Neuron (in vitro differentiated cells): Measurements from ENCODE around the gene COL24A1.
A peak's percentile ranks its signal among the peaks of the same experiment; 100 is the strongest.
"Not testable (repeated sequence)": the region's sequence is repeated elsewhere in the genome, so short reads cannot be mapped to it uniquely, and the experiment has no call there.

Experiments used
- H2AFZ ChIP-seq: one replicate; pipeline ENCODE4 v1.6.1; 2013; ENCODE audit warnings: low read depth, mild to moderate bottlenecking, inconsistent platforms, low read length, moderate library complexity
- H3K27me3 ChIP-seq: one replicate; pipeline ENCODE4 v1.6.1; 2013; ENCODE audit warnings: low read length; ENCODE audit not compliant: insufficient read depth
- H3K36me3 ChIP-seq: one replicate; pipeline ENCODE4 v1.6.1; 2013; ENCODE audit warnings: low read length; ENCODE audit not compliant: insufficient read depth
- H3K4me1 ChIP-seq: one replicate; pipeline ENCODE4 v1.6.1; 2013; ENCODE audit warnings: low read length; ENCODE audit not compliant: insufficient read depth
- H3K4me3 ChIP-seq: 2 replicates; pipeline ENCODE4 v1.5.1; 2013; ENCODE audit warnings: mild to moderate bottlenecking, low read length, moderate library complexity
- H3K9me3 ChIP-seq: one replicate; pipeline ENCODE4 v1.6.1; 2013; ENCODE audit warnings: low read length

Gene COL24A1

DNA sequence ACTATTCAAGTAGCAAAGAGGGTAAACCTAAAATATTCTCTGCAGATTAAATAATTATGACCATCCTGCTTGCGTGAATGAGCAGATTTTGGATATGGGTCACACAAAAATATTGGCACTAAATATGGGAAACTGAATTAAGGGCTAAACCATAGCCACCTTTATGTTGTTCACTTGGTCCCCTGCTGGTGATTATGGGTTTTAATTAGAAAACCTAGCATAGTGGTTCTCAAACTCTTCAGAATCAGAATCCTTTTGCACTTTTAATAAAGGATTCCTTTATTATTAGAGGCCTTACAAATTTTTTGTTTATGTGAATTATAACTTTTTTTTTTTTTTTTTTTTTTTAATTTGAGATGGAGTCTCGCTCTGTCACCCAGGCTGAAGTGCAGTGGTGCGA is 409.8 kb downstream of the COL24A1 start:
- no peaks in the 10 kb centered on the region for H3K27me3 ChIP-seq
- H3K36me3 ChIP-seq = no peaks in the 10 kb centered on the region
- no peaks in the 10 kb centered on the region for H3K9me3 ChIP-seq
- no peaks in the 10 kb centered on the region for H3K4me1 ChIP-seq
- H3K4me3 ChIP-seq = no peak overlapping the region
- no peak overlapping the region for H2AFZ ChIP-seq

DNA sequence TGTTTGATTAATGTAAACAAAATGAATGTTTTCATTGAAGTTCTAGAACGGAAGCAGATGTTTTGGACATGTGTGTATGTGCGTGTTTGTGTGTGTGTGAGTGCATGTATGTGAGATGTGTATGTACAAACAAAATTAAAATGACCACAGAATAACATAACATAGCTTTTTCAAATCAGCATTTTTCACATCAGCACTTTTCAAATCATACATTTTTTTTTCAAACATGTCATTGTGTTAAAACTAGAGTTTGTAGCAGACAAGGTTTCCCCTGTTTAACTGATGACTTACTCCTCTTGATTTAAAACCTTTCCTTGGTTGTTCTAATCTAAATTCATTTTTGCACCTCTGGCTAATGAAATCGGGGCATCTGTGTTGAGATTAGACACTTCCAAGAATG is 412.8 kb downstream of the COL24A1 start:
- Histone ChIP-seq H3K4me1 (no peaks in the 10 kb centered on the region), H3K36me3 (no peaks in the 10 kb centered on the region), H3K9me3 (no peaks in the 10 kb centered on the region), H3K27me3 (no peaks in the 10 kb centered on the region), H2AFZ (no peak overlapping the region), H3K4me3 (no peak overlapping the region)

DNA sequence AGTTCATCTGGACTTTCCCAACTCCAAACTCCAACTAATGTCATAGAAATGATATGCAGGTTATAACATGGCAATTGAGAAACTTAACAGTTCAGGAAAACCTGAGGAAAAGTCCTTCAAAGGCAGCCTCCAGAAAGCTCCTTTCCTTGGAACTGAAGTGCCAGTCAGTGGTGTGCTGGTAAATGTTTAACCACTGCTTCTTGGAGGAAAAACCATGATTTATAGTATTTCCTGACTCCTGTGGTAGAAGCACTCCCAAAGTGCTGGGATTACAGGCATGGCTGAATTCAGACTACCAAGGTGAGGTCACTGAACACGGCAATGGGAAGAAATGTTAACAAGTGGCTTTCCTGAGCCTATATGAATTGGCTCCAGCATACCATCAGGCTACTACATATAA is 421.6 kb downstream of the COL24A1 start:
- H3K27me3 ChIP-seq = peaks cover 2% of the 10 kb centered on the region
- no peaks in the 10 kb centered on the region for H3K9me3 ChIP-seq
- H3K36me3 ChIP-seq = no peaks in the 10 kb centered on the region
- H3K4me1 ChIP-seq = no peaks in the 10 kb centered on the region
- no peak overlapping the region for H2AFZ ChIP-seq
- H3K4me3 ChIP-seq = no peak overlapping the region

DNA sequence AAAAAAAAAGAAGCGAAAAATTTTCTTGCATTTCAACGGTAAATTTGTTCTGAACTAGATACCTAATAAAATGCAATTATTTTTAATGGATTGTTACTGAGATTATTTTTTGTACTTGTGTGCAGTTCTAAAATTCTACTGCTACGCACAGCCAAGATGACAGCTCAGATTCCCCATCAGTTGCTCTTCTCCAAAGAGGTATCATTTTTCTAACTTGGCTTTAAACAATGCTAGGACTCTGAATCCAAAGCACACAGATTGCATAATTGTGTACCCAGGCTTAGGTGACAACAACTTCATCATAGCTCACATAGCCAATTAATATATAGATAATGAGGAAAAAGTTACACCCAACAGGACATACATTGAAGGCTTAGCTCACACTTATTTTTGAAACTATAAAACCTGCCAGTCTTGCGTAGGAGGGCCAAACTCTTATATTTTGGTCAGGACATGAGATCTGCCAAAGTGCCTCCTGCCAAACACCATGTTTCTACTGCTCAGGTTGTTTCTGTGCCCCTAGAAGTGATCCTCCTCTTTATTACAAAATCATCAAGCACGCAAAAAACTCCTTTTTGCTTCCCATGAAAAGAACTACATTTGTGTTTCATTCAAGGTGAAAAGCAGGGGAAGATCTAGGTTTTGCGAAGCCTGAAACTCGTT is 437.8 kb downstream of the COL24A1 start:
- no peaks in the 10 kb centered on the region for H3K36me3 ChIP-seq
- peaks cover under 1% of the 10 kb centered on the region for H3K9me3 ChIP-seq
- no peaks in the 10 kb centered on the region for H3K4me1 ChIP-seq
- H3K27me3 ChIP-seq = no peaks in the 10 kb centered on the region
- no peak overlapping the region for H2AFZ ChIP-seq
- no peak overlapping the region for H3K4me3 ChIP-seq

DNA sequence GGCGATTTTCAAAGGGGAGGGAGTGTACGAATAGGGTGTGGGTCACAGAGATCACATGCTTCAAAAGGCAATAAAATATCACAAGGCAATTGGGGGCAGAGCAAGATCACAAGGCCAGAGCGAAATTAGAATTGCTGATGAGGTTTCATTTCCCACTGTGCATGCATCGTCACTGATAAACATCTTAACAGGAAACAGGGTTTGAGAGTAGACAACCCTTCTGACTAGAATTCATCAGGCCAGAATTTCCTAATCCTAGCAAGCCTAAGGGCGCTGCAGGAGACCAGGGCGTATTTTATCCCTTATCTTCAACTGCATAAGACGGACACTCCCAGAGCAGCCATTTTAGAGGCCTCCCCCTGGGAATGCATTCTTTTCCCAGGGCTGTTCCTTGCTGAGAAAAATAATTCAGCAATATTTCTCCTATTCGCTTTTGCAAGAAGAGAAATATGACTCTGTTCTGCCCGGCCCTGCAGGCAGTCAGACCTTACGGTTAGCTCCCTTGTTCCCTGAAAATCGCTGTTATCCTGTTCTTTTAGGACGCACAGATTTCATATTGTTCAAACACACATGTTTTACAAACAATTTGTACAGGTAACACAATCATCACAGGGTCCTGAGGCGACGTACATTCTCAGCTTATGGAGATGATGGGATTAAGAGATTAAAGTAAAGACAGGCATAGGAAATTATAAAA is 442.0 kb downstream of the COL24A1 start:
- H3K9me3 ChIP-seq, H3K4me1 ChIP-seq, H3K4me3 ChIP-seq, H2AFZ ChIP-seq, H3K27me3 ChIP-seq, H3K36me3 ChIP-seq: not testable (repeated sequence)

DNA sequence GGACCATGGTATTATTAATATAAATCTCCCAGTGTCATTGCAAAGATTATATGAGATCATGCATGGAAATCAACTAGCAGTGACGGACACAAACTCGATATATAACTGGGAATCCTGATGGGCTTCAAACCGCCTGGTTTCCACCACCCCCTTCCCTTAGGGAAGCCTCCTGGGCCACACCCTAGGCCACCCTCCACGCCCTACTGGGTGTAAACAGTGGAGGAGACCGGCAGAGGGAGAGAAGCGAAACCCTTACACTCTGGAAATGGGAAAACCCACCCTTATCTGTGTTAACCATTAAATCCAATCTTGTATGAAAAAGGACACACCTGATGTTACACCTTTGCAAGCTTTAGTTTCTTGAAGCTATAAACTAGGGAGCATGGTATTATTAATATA is 447.7 kb downstream of the COL24A1 start:
- Histone ChIP-seq H3K4me1 (peaks cover 14% of the 10 kb centered on the region), H3K9me3 (peaks cover 5% of the 10 kb centered on the region), H3K36me3 (peaks cover 20% of the 10 kb centered on the region), H3K4me3 (peak overlapping the region; percentile 83), H2AFZ (peak overlapping the region; percentile 78), H3K27me3 (no peaks in the 10 kb centered on the region)

DNA sequence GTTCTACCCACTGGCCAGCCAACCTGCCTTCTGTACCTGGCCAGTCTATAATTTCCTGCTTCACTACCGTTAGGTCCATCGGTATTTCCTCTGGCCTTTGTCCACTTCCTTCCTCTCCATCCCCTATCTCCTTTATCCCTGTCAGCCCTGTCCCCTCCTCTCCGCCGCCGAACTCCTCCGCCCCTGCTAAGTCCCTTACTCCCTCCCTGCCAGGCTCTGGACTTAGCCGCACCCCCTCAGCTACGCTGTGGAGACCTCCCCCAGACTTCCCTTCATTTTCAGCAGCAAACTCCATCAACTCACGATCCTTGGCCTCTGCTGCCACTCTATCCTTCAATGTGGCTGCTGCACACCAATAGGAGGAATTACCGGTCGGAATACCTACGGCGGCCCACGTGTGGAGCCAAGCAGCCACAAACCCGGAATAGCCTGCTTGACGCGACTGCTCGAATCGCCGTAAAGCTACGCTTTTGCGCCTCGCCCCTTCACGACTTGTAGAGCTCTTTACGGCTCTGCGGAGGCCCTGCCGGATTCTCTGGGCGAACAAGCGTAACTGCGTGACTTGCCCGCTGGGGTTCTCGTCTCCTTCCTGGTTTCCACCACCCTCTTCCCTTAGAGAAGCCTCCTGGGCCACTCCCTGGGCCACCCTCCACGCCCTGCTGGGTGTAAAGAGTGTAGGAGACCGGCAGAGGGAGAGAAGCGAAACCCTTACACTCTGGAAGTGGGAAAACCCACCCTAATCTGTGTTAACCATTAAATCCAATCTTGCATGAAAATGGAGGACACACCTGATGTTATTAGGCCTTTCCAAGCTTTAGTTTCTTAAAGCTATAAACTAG is 448.4 kb downstream of the COL24A1 start, which contains the start of gene ZNHIT6:
Gene ZNHIT6 (minus strand): TSS at position 444 of the 839 bp plus-strand sequence. CDS start 149 bp downstream, at position 295.
- peak within 1 kb of the TSS; percentile 78 for H2AFZ ChIP-seq
- peaks cover 14% of the 10 kb centered on the region for H3K4me1 ChIP-seq
- peak within 1 kb of the TSS; percentile 83 for H3K4me3 ChIP-seq
- H3K27me3 ChIP-seq = no peaks in the 10 kb centered on the region
- H3K9me3 ChIP-seq = no peaks in the 10 kb centered on the region
- H3K36me3 ChIP-seq = peaks cover 26% of the 10 kb centered on the region

DNA sequence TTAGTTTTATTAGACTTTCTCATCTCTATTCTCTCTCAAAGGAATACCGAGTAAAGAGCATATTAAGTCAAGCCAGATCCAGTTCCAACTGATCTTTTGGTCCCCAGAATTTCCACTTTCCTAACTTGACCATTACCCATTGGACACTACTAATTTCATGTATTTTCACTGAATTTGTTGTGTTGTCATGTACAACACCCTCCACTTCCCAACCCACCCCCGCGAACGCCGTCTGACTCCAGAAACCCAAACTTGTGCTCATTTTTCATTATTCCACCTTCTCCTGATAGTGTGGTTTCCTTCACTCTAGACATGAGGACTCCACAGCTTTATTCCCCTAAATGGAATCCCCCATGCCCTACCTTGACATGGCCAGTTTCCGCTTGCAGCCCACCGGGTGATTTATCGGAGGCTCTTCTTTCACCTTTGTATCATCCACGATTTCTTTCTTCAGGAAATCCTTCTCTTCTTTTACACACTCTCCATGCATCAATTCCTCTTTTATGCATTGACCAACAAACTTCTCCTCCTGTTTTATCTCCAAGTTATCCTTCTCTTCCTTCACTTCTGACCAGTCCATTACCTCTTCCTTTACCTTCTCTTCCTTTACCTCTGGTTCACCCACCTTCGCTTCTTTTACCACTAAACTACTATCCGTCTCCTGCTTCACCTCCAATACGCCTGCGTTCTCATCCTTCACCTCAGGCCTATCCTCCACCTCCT is 449.1 kb downstream of the COL24A1 start:
- Histone ChIP-seq H2AFZ (peak overlapping the region; percentile 78), H3K27me3 (no peaks in the 10 kb centered on the region), H3K9me3 (no peaks in the 10 kb centered on the region), H3K4me3 (peak overlapping the region; percentile 83), H3K4me1 (peaks cover 14% of the 10 kb centered on the region), H3K36me3 (peaks cover 33% of the 10 kb centered on the region)

DNA sequence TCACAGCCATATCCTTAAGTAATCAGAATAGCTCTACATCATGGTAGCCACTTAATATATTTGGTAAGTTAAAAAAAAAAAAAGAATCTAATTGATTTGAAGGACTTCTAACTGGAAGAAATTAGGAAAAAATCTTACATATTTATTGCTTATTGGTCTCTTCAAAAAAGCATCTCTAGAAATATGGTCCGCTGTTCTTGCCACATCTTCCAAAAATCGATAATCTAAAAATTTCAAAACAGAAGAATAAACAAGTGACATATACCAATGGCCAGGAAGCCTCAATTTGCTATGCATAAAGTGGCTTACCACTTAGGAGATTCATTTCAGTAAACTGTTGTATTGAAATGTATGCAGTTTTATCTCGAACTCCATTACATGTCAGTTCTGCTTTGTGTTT is 450.6 kb downstream of the COL24A1 start:
- no peaks in the 10 kb centered on the region for H3K27me3 ChIP-seq
- no peak overlapping the region for H2AFZ ChIP-seq
- peak overlapping the region; percentile 83 for H3K4me3 ChIP-seq
- H3K36me3 ChIP-seq = peaks cover 47% of the 10 kb centered on the region
- peaks cover 14% of the 10 kb centered on the region for H3K4me1 ChIP-seq
- no peaks in the 10 kb centered on the region for H3K9me3 ChIP-seq

DNA sequence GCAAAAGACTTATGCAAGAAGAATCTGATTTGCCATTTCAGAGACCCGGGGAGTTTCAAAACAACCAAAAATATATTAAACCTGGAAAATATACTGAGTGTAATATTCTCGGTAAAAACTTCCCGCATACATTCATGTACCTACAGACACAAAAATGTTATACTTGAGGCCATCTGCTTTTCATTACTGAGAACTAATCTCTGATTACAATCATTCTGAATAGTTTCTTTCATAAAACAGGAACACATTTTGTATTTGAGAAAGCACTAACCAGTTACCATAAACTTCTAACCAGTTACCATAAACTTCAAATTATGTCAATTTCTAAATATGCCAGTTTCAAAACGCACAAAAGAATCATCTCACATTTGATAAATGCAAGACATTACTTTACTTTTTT is 456.1 kb downstream of the COL24A1 start:
- Histone ChIP-seq H3K36me3 (peaks cover 65% of the 10 kb centered on the region), H3K4me3 (no peak overlapping the region), H3K27me3 (no peaks in the 10 kb centered on the region), H3K4me1 (no peaks in the 10 kb centered on the region), H2AFZ (no peak overlapping the region), H3K9me3 (no peaks in the 10 kb centered on the region)

DNA sequence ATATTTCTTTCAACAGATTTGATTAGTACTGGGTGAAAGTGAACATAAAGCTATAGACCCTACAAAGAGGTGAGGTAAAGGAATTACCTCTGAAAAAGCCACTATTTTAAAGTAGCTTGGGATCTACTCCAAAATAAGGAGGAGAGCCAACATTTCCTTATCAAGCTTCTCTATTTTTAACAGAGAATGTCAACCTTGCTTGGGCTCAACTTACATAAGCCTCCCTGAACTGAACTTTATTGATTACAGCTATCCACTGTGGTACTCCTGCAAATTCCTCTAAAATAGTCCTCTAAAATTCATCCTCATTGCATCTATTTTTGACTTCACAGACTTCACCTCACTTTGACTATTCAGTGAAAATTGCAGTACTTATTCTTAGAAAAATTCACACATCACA is 458.7 kb downstream of the COL24A1 start:
- Histone ChIP-seq H3K4me1 (no peaks in the 10 kb centered on the region), H2AFZ (no peak overlapping the region), H3K36me3 (peaks cover 47% of the 10 kb centered on the region)

DNA sequence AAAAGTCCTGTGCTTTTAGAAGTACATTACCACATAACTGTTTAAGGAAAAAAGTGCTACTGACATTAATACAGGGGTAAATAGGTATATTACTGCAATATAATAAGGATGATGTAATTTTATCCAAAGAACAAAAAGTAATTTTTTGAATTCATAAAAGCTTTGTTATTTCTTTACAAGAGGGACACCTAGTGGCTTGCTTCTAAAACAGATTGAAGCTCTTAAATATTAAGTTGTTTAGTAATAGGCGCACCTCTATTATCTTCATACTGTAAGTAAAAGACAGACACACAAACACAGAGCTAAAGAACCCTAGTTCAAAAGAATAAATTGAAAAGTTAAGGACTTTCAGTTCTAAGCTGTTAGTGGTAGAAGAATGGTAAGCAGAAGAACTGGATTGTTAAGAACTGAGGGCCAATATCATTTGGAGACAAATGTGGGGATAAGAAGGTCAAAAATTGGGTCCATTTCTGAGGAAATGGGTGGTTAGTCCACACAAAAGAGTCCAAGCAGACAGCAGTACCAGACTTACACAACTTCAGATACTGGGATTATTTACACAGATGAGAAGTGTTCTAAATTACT is 463.8 kb downstream of the COL24A1 start:
- no peaks in the 10 kb centered on the region for H3K9me3 ChIP-seq
- peaks cover 18% of the 10 kb centered on the region for H3K36me3 ChIP-seq
- peaks cover 6% of the 10 kb centered on the region for H3K4me1 ChIP-seq
- H2AFZ ChIP-seq = no peak overlapping the region
- no peak overlapping the region for H3K4me3 ChIP-seq
- H3K27me3 ChIP-seq = no peaks in the 10 kb centered on the region

More for the DNA sequence above, 458.7 kb downstream of the COL24A1 start:
- Histone ChIP-seq H3K27me3 (no peaks in the 10 kb centered on the region), H3K4me3 (no peak overlapping the region), H3K9me3 (no peaks in the 10 kb centered on the region)
